HG03175 (cell line): ENCODE data around the gene RGS5.

Source experiments
- ATAC-seq: cut with Tn5 transposase; IDR thresholded peaks from one replicate; pipeline ENCODE4 v1.9.1; 2021; ENCODE audit warnings: mild to moderate bottlenecking, moderate library complexity; ENCODE audit not compliant: unreplicated experiment

RGS5 gene

GRCh38 chr1:163182330-163182949 lies 20.3 kb downstream of the RGS5 start:
- ATAC-seq: no peak

- ATAC-seq: no peak
Measured at GRCh38 chr1:163178628-163179027, 24.1 kb downstream of the RGS5 start.

- no peak for ATAC-seq
Measured at GRCh38 chr1:163176797-163177196, 25.9 kb downstream of the RGS5 start.

- ATAC-seq: peak; percentile 46
Measured at GRCh38 chr1:163174524-163175437, 27.9 kb downstream of the RGS5 start.

- ATAC-seq: no peak
Measured at GRCh38 chr1:163173121-163173520, 29.6 kb downstream of the RGS5 start.

- ATAC-seq: no peak
Measured at GRCh38 chr1:163172596-163172995, 30.1 kb downstream of the RGS5 start.

- no peak for ATAC-seq
Measured at GRCh38 chr1:163171826-163172225, 30.9 kb downstream of the RGS5 start.

- no peak for ATAC-seq
Measured at GRCh38 chr1:163170975-163171676, 31.6 kb downstream of the RGS5 start.

GRCh38 chr1:163170331-163170730 lies 32.4 kb downstream of the RGS5 start:
- ATAC-seq: no peak

GRCh38 chr1:163169553-163169952 lies 33.2 kb downstream of the RGS5 start:
- ATAC-seq: no peak

- no peak for ATAC-seq
Measured at GRCh38 chr1:163168053-163168452, 34.7 kb downstream of the RGS5 start.

- ATAC-seq: no peak
Measured at GRCh38 chr1:163166886-163167555, 35.7 kb downstream of the RGS5 start.

GRCh38 chr1:163165119-163165518 lies 37.6 kb downstream of the RGS5 start:
- ATAC-seq: no peak

- no peak for ATAC-seq
Measured at GRCh38 chr1:163163881-163164582, 38.7 kb downstream of the RGS5 start.

GRCh38 chr1:163163163-163163562 lies 39.6 kb downstream of the RGS5 start:
- ATAC-seq: no peak

- ATAC-seq: no peak
Measured at GRCh38 chr1:163162381-163162914, 40.3 kb downstream of the RGS5 start.

- ATAC-seq: no peak
Measured at GRCh38 chr1:163161841-163162240, 40.9 kb downstream of the RGS5 start.

GRCh38 chr1:163161337-163161736 lies 41.4 kb downstream of the RGS5 start:
- ATAC-seq: no peak

GRCh38 chr1:163155606-163156005 lies 47.1 kb downstream of the RGS5 start:
- no peak for ATAC-seq

- ATAC-seq: no peak
Measured at GRCh38 chr1:163148911-163149310, 53.8 kb downstream of the RGS5 start.
